GM20431 (cell line): ENCODE data around the gene RASAL2.

ENCODE experiments used
- in situ Hi-C: fragments of 300-500 bp; cut with MseI, MboI; formaldehyde crosslinking; loops from one replicate; pipeline ENCODE4 v1.15.0; 2020; ENCODE audit warnings: low sequenced_read_pairs; ENCODE audit not compliant: unreplicated experiment

Gene RASAL2

DNA sequence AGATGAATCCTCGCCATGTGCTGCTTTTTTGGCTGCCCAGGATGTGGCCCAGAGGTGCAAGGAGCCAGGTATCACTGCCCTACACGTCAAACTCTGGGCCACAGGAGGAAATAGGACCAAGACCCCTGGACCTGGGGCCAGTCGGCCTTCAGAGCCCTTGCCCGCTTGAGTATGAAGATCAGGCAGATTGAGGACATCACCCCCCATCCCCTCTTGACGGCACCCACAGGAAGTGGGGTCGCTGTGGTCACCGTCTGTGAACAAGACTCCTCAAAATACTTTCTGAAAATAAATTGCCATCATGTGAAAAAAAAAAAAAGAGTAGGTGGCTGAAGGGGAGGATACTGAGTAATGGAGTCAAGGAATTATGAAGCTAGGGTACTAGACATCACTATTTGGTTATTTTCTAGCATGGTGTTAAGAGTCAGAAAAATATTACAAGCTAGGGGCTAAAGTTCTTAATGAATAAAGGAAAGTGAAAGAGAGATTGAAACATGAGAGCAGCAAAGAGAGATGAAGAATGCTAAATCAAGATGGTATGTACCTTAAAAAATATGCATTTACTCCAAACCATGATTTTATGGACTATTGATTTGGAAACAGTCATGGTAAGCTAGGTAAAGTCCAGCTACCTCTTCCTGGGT lies 318.0 kb downstream of the RASAL2 start:
- in situ Hi-C loops: no loop called here

DNA sequence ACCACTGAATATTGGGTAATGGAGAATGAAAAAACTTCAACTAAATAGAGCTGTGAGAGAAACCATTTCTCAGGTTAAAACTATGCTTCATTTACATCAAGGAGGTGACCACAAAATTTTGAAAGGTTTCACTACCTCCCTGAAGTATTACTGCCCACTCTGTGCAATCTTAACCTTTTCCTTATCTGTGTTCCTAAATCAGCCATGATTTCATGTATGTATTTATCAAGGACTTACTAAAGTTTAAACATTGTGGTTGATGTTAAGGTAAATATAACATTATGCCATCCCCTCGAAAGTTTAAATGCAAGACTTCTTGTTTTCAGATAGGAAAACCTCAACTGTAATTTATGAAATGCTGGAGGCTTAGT lies 318.5 kb downstream of the RASAL2 start:
- in situ Hi-C loops: no loop called here

GRCh38 chr1:178417858-178418257 lies 324.0 kb downstream of the RASAL2 start:
- in situ Hi-C loops: no loop called here

GRCh38 chr1:178418284-178418955 lies 324.5 kb downstream of the RASAL2 start:
- in situ Hi-C loops: no loop called here

- in situ Hi-C loops: no loop called here
Observed at GRCh38 chr1:178434360-178434759, 340.5 kb downstream of the RASAL2 start.

DNA sequence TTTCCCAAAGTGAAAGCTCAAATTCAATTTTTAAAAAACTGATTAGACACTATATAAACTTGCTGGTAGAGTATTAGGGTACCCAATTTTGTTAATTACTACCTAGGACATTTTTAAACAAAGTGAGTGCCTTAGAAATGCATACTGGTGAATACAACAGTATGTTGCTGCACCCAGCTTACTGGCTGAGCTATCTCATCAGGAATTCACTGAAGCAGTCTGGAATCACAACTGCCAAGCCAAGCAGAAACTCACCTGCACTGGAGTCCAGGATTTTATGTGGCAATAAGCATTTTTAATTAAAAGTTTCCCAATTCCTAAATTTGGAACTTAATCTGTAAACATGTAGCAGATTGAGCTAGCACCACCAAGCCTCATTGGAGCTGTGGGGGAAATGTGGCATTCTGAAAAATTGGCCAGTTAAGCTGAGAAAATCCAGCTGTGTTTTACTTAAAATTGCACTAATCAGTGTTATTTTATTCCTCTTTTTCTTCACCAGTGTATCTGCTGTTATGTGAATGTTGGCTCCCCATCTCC lies 341.1 kb downstream of the RASAL2 start:
- in situ Hi-C loops: no loop called here

DNA sequence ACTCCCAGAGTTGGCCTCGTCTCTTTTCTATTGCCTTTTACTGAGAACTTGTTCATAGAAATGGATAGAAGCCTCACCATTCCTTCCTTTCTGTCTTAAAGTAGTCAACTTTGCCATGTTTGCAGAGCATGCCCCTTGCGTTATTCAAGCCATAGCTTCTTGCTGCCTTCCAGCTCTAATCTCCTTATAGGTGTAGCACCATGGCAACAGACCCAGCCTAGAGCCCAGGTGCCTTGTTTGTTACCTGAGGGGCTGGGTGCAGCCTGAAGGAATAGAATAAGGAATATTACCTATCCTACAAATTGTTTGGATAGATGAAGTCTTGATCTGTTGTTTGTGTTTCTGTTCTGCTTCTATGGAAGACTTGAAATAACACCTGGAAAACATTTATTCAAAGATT lies 343.0 kb downstream of the RASAL2 start:
- in situ Hi-C loops: no loop called here

DNA sequence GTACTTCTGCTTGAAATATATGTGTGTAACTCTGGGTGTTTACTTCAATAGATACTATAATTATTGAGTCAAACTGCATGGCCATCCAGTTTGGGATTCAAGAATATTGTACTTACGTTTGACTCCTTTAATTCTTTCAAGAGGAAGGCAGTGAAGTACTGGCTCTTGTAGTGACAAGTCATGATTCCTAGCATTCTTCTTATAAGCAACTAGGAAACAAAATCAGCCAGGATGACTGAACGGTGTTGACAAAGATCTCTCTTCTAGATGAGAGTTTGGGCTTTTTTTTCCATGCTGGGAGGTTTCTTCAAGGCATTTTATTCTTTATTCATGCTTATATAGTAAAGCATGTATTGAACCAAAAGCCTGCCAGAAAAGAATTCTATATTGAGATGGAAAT lies 344.5 kb downstream of the RASAL2 start:
- in situ Hi-C loops: no loop called here

DNA sequence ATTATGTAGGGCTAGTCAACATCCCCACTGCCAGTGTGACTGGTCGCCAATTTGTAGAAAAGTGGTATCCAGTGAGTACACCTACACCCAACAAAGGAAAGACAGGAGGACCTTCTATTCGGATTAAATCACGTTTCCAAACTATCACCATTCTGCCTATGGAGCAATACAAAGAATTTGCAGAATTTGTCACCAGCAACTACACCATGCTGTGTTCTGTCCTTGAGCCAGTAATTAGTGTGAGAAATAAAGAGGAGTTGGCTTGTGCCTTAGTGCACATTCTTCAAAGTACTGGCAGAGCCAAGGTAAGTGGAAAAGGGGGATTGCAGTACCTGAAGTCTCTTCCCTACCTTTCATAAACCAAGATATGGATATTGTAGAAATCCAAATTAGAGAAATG lies 349.0 kb downstream of the RASAL2 start:
- in situ Hi-C loops: no loop called here

GRCh38 chr1:178450871-178451270 lies 357.0 kb downstream of the RASAL2 start:
- in situ Hi-C loops: no loop called here

DNA sequence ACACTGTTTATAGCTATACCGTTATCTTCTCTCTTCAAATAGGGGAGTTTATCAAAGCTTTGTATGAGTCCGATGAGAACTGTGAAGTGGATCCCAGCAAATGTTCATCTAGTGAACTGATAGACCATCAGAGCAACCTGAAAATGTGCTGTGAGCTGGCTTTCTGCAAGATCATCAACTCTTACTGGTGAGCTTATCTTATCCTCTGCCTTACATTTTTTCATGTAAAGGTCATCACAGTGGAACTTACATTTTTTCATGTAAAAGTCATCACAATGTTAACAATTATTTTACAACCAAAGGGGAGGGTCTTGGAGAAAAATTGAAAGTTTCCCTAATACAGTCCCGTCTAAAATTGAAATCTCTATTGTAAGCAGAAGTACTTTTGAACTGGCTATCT lies 357.6 kb downstream of the RASAL2 start:
- in situ Hi-C loops: no loop called here

DNA sequence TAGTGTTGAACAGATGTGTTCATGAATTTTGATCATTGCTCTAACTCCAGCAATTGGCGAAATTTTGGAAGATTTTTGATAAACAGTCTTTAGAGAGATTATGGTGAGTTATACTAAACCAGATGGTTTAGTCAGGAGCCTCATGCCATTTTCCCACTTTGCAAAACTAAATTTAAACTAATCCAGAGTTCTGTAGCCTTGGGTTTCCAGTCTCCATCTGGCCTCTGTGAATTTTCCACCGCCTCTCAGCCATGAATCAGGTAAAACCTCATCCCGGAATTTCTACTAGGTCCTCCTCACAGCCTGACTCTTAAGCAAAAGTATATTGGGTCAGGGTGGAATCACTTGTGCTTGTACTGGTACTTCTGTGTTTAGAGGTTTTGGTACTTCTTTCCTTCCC lies 358.1 kb downstream of the RASAL2 start:
- in situ Hi-C loops: no loop called here

DNA sequence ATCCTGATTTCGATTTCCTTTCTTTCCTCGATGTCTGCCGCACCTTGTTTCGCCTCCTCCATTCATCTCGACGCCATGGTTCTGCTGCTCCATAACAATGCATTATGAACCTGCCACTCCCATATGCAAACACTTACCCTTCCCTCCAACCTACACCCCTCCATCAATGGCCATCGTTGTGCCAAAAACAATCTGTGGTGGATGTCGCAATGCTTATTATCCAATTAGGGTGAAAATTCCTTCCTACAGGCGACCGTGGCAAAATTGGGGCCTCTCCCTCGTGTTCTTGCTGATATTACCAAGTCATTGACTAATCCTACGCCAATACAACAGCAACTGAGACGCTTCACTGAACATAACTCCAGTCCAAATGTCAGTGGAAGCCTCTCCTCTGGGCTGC lies 362.6 kb downstream of the RASAL2 start:
- in situ Hi-C loops: no loop called here

- in situ Hi-C loops: no loop called here
Observed at GRCh38 chr1:178457651-178458050, 363.7 kb downstream of the RASAL2 start.

GRCh38 chr1:178458203-178458602 lies 364.3 kb downstream of the RASAL2 start:
- in situ Hi-C loops: no loop called here

- in situ Hi-C loops: no loop called here
Observed at GRCh38 chr1:178461104-178461503, 367.2 kb downstream of the RASAL2 start.

GRCh38 chr1:178461701-178462100 lies 367.8 kb downstream of the RASAL2 start:
- in situ Hi-C loops: no loop called here

GRCh38 chr1:178464141-178464540 lies 370.2 kb downstream of the RASAL2 start:
- in situ Hi-C loops: no loop called here

DNA sequence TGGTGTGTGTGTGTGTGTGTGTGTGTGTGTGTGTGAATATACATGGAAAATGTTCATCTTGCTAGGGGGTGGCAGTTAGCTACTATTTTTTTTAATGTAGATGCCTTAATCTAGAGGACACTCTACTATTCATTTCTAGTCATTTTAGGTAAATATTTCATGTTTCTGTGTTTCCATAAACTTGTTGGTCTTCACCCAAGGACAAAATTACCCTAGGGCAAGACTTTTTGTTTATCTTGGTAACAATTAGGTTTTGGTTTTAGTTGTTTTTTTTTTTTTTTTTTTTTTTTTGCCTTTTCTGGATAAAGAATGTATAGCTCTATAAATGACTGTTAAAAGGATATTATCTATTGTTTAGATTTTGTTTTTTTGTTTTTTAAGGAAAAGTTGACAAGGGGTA lies 370.7 kb downstream of the RASAL2 start:
- in situ Hi-C loops: no loop called here

GRCh38 chr1:178465011-178465410 lies 371.1 kb downstream of the RASAL2 start:
- in situ Hi-C loops: no loop called here

- in situ Hi-C loops: no loop called here
Observed at GRCh38 chr1:178467837-178468236, 373.9 kb downstream of the RASAL2 start.

DNA sequence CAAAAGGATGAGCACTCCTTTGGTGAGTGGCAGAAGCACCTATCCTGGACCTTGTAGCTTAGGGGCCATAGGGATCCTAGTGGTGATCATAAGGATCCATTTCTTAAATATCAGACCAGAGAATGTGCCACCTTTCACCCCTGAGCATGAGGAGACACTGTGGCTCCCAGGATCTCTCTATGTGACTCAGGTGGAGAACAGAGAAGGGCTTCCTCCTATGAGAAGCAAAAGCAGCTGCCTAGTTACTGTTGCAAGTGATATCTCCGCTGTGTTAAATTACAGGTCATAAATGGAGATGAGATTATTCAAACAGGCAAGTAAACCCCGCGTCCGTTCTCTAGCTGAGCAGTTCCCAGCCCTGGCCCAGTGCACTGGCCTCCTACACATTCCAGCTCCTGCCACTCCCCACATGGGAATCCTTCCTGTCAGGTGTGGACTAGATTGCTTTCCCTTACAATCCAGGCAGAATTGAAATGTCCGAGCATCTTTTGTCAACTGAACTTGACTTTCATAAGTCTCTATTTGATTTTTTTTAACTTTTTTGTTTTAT lies 376.6 kb downstream of the RASAL2 start:
- in situ Hi-C loops: no loop called here
